Subcutaneous abdominal adipose tissue (tissue), 5 donors: ENCODE results near the gene LSM3.

Source experiments
- H3K27ac ChIP-seq: one replicate; pipeline ENCODE4 v1.7.0; 2013; ENCODE audit warnings: low read depth, mild to moderate bottlenecking, inconsistent platforms, low read length, moderate library complexity
- H3K27me3 ChIP-seq, 5 donors: one replicate each; pipeline ENCODE4 v1.7.0; 2013; ENCODE audit warnings: low read length in 5 of 5, inconsistent platforms in 1 of 5; ENCODE audit not compliant: control insufficient read depth in 5 of 5, insufficient read depth in 4 of 5
- H3K36me3 ChIP-seq, 5 donors: one replicate each; pipeline ENCODE4 v1.7.0; 2013; ENCODE audit warnings: low read length in 5 of 5; ENCODE audit not compliant: control insufficient read depth in 5 of 5, insufficient read depth in 5 of 5
- H3K4me1 ChIP-seq, 5 donors: one replicate each; pipeline ENCODE4 v1.7.0; 2013; ENCODE audit warnings: low read length in 5 of 5, mild to moderate bottlenecking in 3 of 5, moderate library complexity in 1 of 5; ENCODE audit not compliant: control insufficient read depth in 5 of 5, insufficient read depth in 5 of 5
- H3K4me3 ChIP-seq, 5 donors: one replicate each; pipeline ENCODE4 v1.7.0; 2013; ENCODE audit warnings: low read length in 5 of 5, low read depth in 1 of 5
- H3K9ac ChIP-seq, 5 donors: one replicate each; pipeline ENCODE4 v1.7.0; 2013; ENCODE audit warnings: low read length in 5 of 5, mild to moderate bottlenecking in 4 of 5, moderate library complexity in 3 of 5
- H3K9me3 ChIP-seq, 5 donors: one replicate each; pipeline ENCODE4 v1.7.0; 2013; ENCODE audit warnings: low read length in 5 of 5; ENCODE audit not compliant: control insufficient read depth in 5 of 5
- donor health status: healthy.
- donor health status: healthy.
- donor health status: healthy.
- donor health status: healthy.
- donor health status: healthy.

LSM3 gene

GRCh38 chr3:14148041-14148985, 30.3 kb upstream of the LSM3 start:
- peaks cover 0 to 71% (median 55%) of the 10 kb centered on the region in 5 donors for H3K36me3 ChIP-seq
- H3K4me3 ChIP-seq: no peak overlapping the region
- H3K27me3 ChIP-seq: no peaks in the 10 kb centered on the region
- H3K27ac ChIP-seq: no peak overlapping the region
- peak overlapping the region in 1 of 5 donors; percentile 17 for H3K9ac ChIP-seq
- no peaks in the 10 kb centered on the region for H3K9me3 ChIP-seq
- H3K4me1 ChIP-seq: peaks cover 10 to 47% (median 40%) of the 10 kb centered on the region in 5 donors

- Histone ChIP-seq H3K4me3 (no peak overlapping the region), H3K27ac (no peak overlapping the region), H3K36me3 (peaks cover 0 to 81% (median 71%) of the 10 kb centered on the region in 5 donors), H3K27me3 (no peaks in the 10 kb centered on the region), H3K9me3 (no peaks in the 10 kb centered on the region), H3K4me1 (peaks cover 6 to 33% (median 26%) of the 10 kb centered on the region in 5 donors), H3K9ac (no peak overlapping the region)
These were observed 28.5 kb upstream of the LSM3 start for GRCh38 chr3:14150078-14150477.

- Histone ChIP-seq H3K9me3 (no peaks in the 10 kb centered on the region), H3K4me1 (peaks cover under 1 to 27% (median 20%) of the 10 kb centered on the region in 5 donors), H3K27me3 (no peaks in the 10 kb centered on the region), H3K9ac (no peak overlapping the region), H3K36me3 (peaks cover 0 to 80% (median 70%) of the 10 kb centered on the region in 5 donors), H3K27ac (no peak overlapping the region), H3K4me3 (no peak overlapping the region)
These were observed 28.0 kb upstream of the LSM3 start for GRCh38 chr3:14150491-14151230.

- no peak overlapping the region for H3K9ac ChIP-seq
- no peak overlapping the region for H3K27ac ChIP-seq
- no peaks in the 10 kb centered on the region for H3K27me3 ChIP-seq
- H3K36me3 ChIP-seq: peaks cover 2 to 80% (median 68%) of the 10 kb centered on the region in 5 donors
- H3K4me3 ChIP-seq: no peak overlapping the region
- H3K9me3 ChIP-seq: no peaks in the 10 kb centered on the region
- H3K4me1 ChIP-seq: peaks cover 0 to 18% (median 12%) of the 10 kb centered on the region in 5 donors
These were observed 27.0 kb upstream of the LSM3 start for GRCh38 chr3:14151471-14152083.

- Histone ChIP-seq H3K4me3 (no peak overlapping the region), H3K4me1 (peaks cover 0 to 11% (median 7%) of the 10 kb centered on the region in 5 donors), H3K9me3 (no peaks in the 10 kb centered on the region), H3K9ac (no peak overlapping the region), H3K27ac (no peak overlapping the region), H3K27me3 (no peaks in the 10 kb centered on the region), H3K36me3 (peaks cover 8 to 80% (median 69%) of the 10 kb centered on the region in 5 donors)
These were observed 26.2 kb upstream of the LSM3 start for GRCh38 chr3:14152233-14152962.

- Histone ChIP-seq H3K9ac (no peak overlapping the region), H3K36me3 (peaks cover 8 to 80% (median 69%) of the 10 kb centered on the region in 5 donors), H3K4me3 (no peak overlapping the region), H3K27me3 (no peaks in the 10 kb centered on the region), H3K9me3 (no peaks in the 10 kb centered on the region), H3K27ac (no peak overlapping the region), H3K4me1 (peaks cover 0 to 6% (median 4%) of the 10 kb centered on the region in 5 donors)
These were observed 25.7 kb upstream of the LSM3 start for GRCh38 chr3:14152963-14153355.

GRCh38 chr3:14153663-14154062, 25.0 kb upstream of the LSM3 start:
- no peaks in the 10 kb centered on the region for H3K9me3 ChIP-seq
- no peak overlapping the region for H3K4me3 ChIP-seq
- no peaks in the 10 kb centered on the region for H3K27me3 ChIP-seq
- H3K9ac ChIP-seq: no peak overlapping the region
- H3K27ac ChIP-seq: no peak overlapping the region
- H3K4me1 ChIP-seq: no peaks in the 10 kb centered on the region
- H3K36me3 ChIP-seq: peaks cover 9 to 80% (median 69%) of the 10 kb centered on the region in 5 donors

GRCh38 chr3:14154276-14154675, 24.3 kb upstream of the LSM3 start:
- no peak overlapping the region for H3K4me3 ChIP-seq
- no peaks in the 10 kb centered on the region for H3K27me3 ChIP-seq
- H3K9ac ChIP-seq: no peak overlapping the region
- no peak overlapping the region for H3K27ac ChIP-seq
- peaks cover 14 to 87% (median 73%) of the 10 kb centered on the region in 5 donors for H3K36me3 ChIP-seq
- no peaks in the 10 kb centered on the region for H3K9me3 ChIP-seq
- no peaks in the 10 kb centered on the region for H3K4me1 ChIP-seq

- Histone ChIP-seq H3K36me3 (peaks cover 17 to 90% (median 79%) of the 10 kb centered on the region in 5 donors), H3K27me3 (no peaks in the 10 kb centered on the region), H3K4me1 (no peaks in the 10 kb centered on the region)
These were observed 23.6 kb upstream of the LSM3 start for GRCh38 chr3:14154895-14155440.

More at GRCh38 chr3:14154895-14155440, 23.6 kb upstream of the LSM3 start:
- Histone ChIP-seq H3K9ac (no peak overlapping the region), H3K27ac (no peak overlapping the region), H3K4me3 (no peak overlapping the region), H3K9me3 (no peaks in the 10 kb centered on the region)
